Measurements from ENCODE around the gene SECISBP2L.
"Not testable (repeated sequence)": the region's sequence is repeated elsewhere in the genome, so short reads cannot be mapped to it uniquely, and the experiment has no call there.

Gene SECISBP2L, protein sequence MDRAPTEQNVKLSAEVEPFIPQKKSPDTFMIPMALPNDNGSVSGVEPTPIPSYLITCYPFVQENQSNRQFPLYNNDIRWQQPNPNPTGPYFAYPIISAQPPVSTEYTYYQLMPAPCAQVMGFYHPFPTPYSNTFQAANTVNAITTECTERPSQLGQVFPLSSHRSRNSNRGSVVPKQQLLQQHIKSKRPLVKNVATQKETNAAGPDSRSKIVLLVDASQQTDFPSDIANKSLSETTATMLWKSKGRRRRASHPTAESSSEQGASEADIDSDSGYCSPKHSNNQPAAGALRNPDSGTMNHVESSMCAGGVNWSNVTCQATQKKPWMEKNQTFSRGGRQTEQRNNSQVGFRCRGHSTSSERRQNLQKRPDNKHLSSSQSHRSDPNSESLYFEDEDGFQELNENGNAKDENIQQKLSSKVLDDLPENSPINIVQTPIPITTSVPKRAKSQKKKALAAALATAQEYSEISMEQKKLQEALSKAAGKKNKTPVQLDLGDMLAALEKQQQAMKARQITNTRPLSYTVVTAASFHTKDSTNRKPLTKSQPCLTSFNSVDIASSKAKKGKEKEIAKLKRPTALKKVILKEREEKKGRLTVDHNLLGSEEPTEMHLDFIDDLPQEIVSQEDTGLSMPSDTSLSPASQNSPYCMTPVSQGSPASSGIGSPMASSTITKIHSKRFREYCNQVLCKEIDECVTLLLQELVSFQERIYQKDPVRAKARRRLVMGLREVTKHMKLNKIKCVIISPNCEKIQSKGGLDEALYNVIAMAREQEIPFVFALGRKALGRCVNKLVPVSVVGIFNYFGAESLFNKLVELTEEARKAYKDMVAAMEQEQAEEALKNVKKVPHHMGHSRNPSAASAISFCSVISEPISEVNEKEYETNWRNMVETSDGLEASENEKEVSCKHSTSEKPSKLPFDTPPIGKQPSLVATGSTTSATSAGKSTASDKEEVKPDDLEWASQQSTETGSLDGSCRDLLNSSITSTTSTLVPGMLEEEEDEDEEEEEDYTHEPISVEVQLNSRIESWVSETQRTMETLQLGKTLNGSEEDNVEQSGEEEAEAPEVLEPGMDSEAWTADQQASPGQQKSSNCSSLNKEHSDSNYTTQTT

DNA sequence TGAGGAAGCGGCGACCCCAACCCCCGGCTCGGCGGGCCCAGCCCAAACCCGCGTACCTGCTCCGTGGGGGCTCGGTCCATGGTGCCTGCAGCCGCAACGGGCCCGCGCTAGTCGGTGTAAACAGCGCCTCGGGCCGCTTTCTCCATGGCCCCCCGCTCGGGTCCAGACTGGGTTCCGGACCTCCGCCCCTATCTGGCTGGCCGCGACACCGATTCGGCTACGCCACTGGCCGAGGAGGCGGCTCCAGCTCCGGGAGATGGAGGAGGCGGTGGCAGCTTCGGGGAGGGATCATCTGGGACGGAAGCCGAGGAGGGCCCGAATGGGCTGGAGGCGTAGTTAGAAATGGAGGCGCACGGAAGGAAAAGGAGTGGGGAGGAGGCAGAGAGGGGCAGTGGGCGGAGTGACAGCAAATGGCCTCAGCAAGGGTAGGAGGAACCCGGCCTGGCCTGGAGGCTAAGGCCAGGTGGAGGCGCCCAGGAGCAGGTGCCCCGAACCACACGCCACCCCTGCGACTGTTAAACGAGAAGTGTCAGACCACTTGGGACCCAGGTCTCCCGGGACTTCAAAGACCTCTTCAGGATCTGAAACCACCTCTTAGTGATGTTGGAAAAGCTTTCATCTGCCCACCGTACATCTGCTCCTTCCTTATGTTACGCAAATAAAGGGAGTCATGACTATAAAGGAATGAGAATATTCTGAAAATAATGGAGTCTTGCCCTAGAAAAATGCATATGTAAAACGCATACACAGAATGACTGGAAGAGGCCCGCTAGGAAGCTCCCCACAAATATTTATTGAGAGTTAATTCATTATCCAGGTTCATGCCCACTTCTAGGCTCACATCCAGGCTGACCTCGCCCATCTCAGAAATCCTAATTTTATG is at the start of gene SECISBP2L:
SECISBP2L (minus strand) TSS at position 227 of the 883 bp plus-strand sequence; CDS start at position 80, 147 bp downstream.
- DNase-seq = peak; percentile 98

DNA sequence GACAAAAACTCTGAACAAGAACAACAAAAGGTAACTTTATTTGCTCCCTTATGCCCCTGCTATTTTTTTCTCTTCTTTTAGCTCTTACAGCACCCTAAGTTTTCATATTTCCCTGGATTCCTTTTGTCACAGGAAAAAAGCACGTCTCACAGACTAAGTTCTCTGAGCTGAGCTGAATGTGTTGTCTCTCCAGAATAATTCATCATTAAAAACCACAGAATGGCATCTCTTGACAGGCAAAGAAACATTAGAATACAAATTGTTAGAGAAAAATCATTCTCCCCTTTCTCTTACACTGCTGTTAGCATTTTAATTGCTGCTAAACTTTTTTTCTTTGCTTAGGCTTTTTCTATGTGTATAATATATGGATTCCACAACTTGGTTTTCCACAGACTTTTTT is 48.7 kb upstream of the SECISBP2L start:
- DNase-seq = no peak

DNA sequence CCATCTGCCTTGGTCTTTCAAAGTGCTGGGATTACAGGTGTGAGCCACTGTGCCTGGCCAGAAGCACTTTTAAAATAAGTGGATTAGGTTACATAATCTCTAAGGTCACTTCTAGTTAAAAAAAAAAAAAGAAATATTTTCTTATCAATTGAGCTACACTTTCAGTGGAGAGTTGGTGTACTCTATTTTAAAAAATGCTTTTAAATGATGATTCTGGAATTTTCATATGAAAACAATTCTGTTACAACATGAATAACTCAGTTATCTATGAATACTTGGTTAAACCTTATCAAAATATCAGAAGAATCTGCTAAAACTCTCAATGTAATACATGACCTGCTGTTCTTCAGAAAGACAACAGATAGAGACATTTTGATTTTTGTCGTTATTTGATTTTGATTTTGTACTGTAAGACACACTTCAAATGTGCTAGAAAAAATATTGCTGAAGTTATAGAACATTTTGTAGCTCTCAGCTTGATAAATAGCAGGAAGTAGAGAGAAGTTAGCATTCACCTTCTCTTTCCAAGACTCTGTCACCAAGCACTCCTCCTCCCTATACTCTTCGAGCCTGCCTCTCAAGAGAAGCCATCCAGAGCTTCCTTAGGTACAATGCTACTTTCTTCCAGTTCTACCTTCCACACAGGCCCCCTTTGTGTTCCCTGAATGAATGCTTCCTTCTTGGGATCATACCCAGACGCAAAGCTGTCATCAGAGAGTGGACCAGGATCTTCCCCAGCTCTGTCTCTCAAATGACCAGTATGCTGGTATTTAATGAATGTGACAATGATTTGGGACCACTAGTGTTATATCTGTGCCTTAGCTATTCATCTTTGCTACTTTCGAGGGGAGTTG is 47.2 kb upstream of the SECISBP2L start:
- no peak for DNase-seq

DNA sequence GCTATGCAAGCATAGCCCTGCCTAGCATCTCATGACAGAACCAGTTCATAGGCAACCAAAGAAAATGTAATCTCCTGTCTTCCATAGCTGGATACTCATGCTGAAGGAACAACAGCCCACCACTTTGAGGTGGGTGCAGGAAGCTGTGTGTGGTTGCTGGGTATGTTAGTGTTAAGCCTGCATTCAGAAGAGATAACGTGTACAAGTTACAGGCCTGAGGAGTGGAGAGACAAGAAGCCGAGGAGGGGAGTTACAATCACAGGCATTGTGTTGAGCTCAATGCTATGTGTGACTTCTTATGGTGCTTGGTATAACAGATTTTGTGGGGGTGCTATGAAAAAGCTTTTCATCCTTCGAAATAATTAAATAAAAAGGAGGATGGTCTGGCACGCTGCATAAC is 42.8 kb upstream of the SECISBP2L start:
- no peak for DNase-seq

DNA sequence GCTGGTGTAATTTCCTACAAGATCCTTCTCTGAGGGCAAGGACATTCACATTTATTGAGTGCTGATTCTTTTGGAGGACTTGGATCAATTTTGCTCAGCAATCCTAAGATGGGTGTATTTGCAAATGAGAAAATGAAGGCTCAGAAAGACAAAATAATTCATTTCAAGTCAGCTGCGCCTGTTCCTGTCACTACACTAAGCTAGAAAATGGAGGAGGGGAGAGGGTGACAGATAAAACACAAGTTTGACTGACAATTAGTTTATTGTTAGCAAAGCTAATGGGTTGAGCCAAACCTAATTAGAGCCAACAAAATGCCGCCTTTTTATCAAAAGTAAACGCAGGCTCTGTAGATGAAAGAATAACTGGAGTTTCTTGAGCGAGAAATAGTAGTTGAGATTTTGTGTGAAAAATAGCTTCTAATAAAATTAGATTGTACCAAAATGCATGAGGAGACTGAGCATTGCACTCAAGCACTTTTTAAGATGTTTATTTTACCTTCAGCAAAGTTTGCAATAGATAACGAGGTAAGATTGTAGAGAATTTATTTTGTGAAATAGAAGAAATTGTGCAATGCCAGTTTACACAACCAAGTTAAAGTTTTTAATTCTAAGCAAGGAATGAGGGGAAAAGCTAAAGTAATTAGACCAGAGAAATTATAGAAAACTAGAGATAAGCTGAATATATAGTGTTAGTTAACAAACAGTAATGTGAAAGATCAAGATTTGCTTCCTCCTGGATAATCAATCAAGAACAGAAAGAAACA is 39.6 kb upstream of the SECISBP2L start:
- DNase-seq = no peak

DNA sequence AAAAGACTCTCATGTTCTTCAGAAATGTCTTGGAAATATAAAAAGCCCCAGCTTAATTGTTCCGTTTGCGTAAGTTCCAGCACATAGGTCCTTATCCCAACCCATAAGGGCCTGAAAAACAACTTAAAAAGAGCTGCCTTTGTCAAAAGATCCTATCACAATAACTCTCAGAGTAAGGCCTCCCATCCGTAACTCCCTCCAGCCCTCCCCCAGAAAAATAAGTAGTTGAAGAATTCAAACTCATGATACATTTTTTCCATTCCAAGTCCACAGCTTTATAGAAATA is 38.0 kb upstream of the SECISBP2L start:
- no peak for DNase-seq

DNA sequence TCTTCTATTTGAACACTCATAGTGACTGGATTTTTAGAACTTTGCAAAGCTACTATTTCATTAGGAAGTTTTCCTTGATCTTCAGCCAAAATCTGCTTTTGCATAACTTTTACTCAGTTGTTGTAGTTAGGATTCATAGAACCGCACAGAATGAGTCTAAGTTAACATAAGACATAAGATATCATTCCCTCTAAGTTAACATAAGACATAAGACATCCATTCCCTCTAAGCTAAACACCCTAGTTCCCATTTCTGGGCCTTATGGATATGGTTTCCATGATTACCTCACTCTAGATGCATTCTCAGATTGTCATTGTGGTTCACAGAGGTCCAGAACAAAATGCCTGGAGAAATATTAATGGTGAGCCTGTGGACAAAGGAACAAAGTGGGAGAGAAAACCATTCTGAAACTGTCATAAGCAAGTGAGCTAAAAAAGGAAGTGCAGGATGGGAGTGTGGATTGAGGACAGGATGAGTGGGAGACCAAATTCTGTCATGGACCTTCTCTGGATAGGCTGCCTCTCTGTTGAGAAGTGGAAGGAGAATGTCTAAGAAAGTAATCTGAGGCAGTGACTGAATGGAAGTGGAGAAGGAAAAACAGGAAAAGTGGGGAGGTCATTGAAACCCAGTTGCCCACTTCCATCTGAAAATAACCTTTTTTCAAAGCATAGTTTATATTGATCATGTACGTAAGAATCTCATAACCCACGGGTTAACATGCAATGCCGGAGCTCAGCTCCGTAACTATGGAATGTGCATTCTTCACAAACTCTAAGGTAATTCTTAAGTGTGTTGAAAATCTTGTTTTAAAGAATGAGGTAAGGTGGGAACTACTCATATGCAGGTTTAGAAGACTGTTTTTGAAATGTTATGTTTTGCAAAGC is 37.4 kb upstream of the SECISBP2L start:
- DNase-seq = no peak

DNA sequence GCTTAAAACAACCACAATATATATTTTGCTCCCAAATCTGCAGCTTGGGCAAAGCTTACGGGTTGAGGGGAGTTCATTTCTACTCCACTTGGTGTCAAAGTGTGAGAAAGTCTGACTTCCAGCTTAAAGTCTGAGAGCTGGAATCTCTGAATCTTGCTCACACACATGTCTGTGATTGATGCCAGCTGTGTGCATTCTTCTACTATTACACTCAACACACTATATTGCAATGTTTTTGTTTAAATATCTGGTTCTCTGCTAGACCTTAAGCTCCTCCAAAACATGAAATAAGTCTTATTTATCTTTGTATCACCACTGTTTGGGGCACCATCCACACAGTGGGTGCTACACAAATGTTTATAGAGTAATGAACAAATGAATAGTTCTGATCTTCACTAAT is 36.7 kb upstream of the SECISBP2L start:
- DNase-seq = no peak

DNA sequence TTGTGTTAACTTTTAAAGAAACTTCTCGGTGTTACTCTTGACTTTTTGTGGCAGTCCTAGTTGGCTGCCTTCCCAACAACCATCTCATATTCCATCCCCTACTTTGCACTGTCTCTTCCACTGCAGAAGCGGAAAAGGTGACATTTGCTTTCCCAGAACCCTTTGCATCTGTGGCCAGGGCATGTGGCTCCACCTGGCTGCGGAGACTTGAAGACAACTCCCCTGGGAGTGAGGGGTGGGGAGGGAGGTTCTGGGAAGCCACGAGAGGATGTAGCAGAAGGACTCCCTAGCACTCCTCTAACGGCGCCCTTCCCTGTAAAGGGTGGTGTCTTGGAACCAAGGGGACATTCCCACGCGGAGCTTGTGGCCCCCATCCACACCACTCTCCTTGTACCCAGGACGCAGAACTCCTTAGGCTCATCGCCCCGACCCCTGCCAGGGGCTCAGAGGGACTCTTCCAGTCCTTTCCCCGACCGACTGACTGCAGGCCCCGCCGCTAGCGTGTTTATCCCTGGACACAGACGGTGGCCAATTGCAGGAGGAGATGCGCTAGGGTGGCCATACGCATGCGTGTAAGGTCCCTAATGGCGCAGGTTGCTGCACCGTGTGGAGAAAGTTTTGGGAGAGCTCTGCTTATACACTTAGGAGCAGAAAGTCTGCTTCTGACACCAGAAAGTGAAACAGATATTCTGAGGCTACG is 33.2 kb upstream of the SECISBP2L start:
- no peak for DNase-seq

DNA sequence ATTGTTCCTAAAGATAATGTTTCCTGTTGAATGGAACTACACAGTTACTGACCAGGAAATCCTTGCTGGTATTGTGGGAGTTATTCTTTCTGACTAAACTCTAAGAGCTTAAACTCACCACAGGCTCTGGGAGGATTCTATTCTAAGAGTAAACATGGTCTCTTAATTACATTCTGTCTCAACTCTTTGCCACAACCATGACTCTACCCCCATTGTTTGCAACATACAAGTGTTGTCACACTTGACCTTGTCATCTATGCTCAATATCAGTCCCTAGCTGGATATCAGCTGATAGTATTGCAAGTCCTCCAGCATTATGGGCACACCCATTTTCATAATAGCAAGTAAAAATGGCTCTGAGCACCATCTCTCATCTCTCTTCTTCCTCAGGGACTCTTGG is 29.6 kb upstream of the SECISBP2L start:
- no peak for DNase-seq

DNA sequence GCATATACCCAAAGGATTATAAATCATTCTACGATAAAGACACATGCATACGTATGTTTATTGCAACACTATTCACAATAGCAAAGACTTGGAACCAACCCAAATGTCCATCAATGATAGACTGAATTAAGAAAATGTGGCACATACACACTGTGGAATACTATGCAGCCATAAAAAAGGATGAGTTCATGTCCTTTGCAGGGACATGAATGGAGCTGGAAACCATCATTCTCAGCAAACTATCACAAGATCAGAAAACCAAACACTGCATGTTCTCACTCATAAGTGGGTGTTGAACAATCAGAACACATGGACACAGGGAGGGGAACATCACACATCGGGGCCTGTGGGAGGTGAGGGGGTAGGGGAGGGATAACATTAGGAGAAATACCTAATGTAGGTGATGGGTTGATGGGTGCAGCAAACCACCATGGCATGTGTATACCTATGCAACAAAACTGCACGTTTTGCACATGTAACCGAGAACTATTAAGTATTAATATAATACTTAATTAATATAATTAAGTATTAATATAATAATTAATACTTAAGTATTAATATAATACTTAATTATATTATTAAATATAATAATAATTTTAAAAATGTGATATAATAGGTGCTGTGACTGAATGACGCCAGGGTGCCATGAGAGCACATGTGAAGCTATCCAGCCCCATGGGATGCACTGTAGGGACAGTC is 28.5 kb upstream of the SECISBP2L start:
- not testable (repeated sequence) for DNase-seq

DNA sequence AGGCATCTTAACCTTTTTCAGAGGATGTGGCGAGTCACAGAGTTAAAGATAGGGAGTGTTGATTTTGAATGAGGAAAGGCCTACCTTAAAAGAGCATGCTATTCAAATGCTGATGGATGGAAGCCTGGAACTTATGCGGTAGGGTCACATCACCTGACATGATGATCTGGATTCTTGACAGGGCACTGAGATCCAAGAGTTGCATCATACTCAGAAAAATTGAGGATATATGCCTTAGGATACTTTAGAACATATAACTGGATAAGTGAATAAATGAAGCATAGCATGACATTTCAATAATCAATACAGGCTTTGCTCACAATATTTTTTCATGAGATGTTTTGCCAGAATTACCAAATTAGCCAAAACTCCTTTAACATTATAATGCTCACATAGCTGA is 20.1 kb upstream of the SECISBP2L start:
- no peak for DNase-seq

DNA sequence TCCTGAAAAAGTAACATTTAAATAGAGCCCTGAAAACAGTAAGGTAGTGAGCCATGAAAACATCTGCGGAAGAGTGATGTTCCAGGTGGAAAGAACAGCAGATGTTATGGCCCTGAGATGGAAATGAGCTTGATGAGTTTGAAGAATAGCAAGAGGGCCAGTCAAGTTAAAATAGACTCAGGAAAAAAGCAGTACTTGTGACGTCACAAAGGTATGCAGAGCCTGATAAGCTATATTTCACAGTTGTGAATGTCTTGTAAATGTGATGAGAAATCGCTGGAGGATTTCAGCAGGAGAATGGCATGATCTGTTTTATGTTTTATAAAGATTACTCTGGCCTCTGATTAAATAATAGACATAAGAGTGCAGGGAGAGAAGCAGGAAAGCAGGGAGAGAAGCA is 18.6 kb upstream of the SECISBP2L start:
- no peak for DNase-seq

DNA sequence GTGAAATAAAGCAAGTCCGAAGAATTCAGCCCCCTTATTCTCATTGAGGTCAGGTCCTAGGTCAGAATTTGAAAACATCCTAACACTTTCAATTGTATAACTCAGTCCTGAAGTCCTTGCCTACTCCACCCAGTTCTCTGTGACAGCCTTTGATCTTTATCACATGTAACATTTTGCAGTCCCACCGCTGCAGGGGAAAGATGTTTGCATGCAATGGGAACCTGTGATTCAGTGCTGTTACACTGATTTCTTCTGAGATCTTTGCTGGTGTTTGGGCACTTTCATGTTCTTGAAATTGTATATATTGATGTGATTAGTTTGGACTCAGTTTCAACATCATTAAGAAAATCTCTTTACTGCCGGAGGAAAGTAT is 18.0 kb upstream of the SECISBP2L start:
- DNase-seq = no peak

DNA sequence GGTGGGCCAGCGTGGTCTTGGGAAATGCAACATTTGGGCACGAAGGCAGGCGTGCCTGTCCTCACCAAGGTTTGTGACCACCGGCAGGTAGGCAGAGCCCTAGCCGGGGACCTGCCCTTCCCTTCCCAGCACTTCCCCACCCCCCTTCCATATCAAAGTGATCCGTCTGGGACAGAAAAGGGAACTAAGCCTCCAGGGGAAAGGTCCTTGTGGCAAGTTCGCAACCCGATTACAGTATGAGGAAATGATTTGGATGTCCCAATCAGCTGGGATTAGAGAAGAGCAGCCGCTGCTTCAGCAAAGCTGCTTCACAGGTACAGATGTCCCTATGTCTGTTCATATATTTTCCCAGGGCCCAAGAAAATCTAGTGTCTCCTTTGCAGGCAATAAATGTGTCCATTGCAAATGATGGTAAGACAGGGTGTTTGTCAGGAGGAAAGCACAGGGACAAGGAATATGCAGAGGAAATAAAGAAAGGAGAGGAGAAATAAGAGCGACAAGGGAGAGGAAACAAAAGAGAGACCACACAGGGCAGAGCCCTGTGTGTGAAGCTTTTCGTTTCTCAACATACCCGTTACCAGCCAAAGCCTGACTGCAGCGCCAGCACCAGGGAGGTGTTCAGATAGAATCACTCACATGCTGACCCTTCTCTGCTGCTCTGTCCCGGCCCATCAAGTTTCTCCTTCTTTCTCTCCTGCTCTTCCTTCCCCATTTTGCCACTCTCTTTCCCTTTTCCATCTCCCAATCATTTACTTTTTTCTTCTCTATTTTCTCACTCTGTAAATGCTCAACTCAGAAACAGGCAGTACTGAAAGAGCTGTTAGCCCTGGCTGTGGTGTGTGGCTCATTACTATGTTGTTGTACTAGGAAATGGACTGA is 17.4 kb upstream of the SECISBP2L start:
- DNase-seq = no peak

DNA sequence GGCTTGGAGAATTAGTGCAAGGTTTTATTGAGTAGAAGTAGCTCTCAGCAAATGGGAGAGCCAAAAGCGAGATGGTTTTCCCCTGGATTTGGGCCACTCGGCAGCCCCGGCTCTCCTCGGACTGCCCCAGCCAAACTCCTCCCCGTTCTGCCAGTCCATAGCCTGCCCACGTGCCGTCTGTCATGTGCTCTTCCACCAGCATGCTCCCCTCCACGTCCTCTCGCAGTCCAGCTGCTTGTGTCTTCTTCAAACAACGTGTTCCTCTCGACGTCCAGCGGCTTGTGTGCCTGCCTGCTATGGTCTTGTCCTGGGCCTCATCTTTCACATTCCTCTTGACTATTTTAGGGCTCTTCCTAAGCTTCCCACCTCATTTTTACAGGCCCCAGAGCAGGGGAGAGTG is 16.7 kb upstream of the SECISBP2L start:
- no peak for DNase-seq

DNA sequence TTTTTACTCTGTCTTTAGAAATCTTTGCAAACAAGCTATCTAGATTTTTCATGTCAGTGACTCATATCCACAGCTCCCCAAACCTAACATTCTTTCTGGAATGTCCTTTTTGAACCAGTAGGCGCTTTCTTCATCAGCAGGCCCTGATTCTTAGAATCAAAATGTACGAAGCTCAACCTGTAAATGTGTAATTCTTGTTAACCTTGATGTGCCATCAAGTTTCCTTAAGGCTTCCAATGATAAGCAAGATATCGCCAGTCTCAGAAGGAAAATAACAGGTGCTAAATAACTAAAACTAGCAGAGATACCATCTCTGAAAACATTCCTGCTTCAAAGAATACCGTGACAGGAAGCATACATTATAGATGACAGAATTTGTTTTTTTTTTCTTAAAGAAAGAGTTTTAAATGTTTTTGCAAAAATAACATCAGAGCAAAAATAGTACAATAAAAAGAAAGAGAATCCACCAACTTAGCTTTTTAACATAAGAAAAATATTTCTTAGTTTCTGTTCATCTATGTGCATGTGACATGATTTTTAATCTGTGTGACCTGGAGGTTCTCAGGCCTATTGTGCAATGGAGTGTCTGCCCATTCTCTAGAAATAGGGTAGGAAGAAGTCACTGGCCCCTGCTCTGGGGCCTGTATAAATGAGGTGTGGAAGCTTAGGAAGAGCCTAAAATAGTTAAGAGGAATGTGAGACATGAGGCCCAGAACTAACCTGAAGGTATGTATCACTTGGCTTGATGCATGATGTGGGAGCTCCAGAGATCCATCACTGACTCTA is 14.7 kb upstream of the SECISBP2L start:
- no peak for DNase-seq

Data from right forelimb (tissue), 1 donor.